Calu3 (cell line): ENCODE measurements around the gene PHF12. TPM values are rescaled to one million over a fixed set of nuclear protein-coding genes. Genes with fewer than 3 reads are reported as not detected.

ENCODE experiments used
- BruUV-seq: library from RNA; stranded (reverse); fragments of 400-500 nt; replicated peaks from 2 replicates; lab custom pipeline; 2021; lab: Mats Ljungman, UMichigan
- CTCF ChIA-PET: fragments of 300-600 bp; sonication (Branson Sonifier 250); formaldehyde crosslinking; loops from one replicate; lab custom pipeline; 2022; ENCODE audit warnings: antibody characterized with exemption; lab: Charles Lee
- DNase-seq: peaks from one replicate; pipeline ENCODE4 v3.0.0; 2022
- H3K27ac Mint-ChIP-seq: one replicate; pipeline ENCODE4 v1.8.0; 2022; ENCODE audit warnings: mixed read lengths; ENCODE audit not compliant: unreplicated experiment
- H3K27me3 Mint-ChIP-seq: one replicate; pipeline ENCODE4 v1.8.0; 2022; ENCODE audit warnings: mixed read lengths; ENCODE audit not compliant: unreplicated experiment
- H3K36me3 Mint-ChIP-seq: one replicate; pipeline ENCODE4 v1.8.0; 2022; ENCODE audit warnings: mild to moderate bottlenecking, moderate library complexity, mixed read lengths; ENCODE audit not compliant: insufficient read depth, unreplicated experiment
- H3K4me1 Mint-ChIP-seq: one replicate; pipeline ENCODE4 v1.8.0; 2022; ENCODE audit warnings: mild to moderate bottlenecking, low read depth, mixed read lengths; ENCODE audit not compliant: unreplicated experiment
- H3K4me3 Mint-ChIP-seq: one replicate; pipeline ENCODE4 v1.8.0; 2022; ENCODE audit warnings: mild to moderate bottlenecking, low read depth, moderate library complexity, mixed read lengths; ENCODE audit not compliant: unreplicated experiment
- H3K9me3 Mint-ChIP-seq: one replicate; pipeline ENCODE4 v1.8.0; 2022; ENCODE audit warnings: low read depth, mixed read lengths; ENCODE audit not compliant: unreplicated experiment
- intact Hi-C: fragments of 100-400 bp; cut with micrococcal nuclease; formaldehyde crosslinking; loops from one replicate; pipeline ENCODE4 v1.10.0; 2022; ENCODE audit not compliant: unreplicated experiment
- total RNA-seq: library from RNA; stranded (reverse); gene quantifications from 2 replicates; pipeline ENCODE4 v1.2.3, GENCODE V29; 2022
- TF ChIP-seq, protein P1 (sequence below): fragments of 200-600 bp; IDR thresholded peaks from one replicate; pipeline ENCODE4 v1.8.0; 2022; ENCODE audit warnings: antibody characterized with exemption; ENCODE audit not compliant: unreplicated experiment

Gene PHF12
- total RNA-seq, 1 experiment from 2014 or later, result 54.0 TPM

GRCh38 chr17:28956112-28956511 is 4.8 kb upstream of the PHF12 start:
- Mint-ChIP-seq H3K27ac (no peak overlapping the region), H3K27me3 (no peaks in the 10 kb centered on the region), H3K36me3 (no peaks in the 10 kb centered on the region), H3K4me1 (no peaks in the 10 kb centered on the region), H3K4me3 (no peak overlapping the region), H3K9me3 (no peaks in the 10 kb centered on the region)
- TF ChIP-seq, protein P1, sequence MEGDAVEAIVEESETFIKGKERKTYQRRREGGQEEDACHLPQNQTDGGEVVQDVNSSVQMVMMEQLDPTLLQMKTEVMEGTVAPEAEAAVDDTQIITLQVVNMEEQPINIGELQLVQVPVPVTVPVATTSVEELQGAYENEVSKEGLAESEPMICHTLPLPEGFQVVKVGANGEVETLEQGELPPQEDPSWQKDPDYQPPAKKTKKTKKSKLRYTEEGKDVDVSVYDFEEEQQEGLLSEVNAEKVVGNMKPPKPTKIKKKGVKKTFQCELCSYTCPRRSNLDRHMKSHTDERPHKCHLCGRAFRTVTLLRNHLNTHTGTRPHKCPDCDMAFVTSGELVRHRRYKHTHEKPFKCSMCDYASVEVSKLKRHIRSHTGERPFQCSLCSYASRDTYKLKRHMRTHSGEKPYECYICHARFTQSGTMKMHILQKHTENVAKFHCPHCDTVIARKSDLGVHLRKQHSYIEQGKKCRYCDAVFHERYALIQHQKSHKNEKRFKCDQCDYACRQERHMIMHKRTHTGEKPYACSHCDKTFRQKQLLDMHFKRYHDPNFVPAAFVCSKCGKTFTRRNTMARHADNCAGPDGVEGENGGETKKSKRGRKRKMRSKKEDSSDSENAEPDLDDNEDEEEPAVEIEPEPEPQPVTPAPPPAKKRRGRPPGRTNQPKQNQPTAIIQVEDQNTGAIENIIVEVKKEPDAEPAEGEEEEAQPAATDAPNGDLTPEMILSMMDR, result no peak
- DNase-seq, result no peak
- intact Hi-C loops, result no loop called here
- CTCF ChIA-PET, result no interaction called here
- BruUV-seq, result no TSS peak

DNA sequence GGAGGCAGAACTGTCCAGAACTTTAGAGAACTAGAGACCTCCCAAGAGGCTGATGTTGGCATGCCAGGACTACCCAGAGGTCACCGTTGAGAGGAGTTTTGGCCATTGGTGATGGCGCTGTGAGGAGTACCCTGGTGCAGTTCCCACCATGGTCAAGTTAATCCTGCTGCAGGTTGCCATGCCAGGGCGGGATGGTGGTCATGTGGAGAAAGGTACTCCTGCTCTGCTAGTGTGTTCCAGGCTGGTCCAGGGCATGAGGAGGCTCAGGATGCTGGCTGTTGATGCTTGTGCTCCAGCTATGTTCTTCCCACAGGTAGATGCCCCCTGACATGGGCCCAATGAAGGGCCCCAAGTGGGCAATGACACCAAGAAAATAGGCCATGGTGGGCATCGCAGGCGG is 4.1 kb upstream of the PHF12 start:
- no TSS peak for BruUV-seq
- Mint-ChIP-seq H3K9me3 (no peaks in the 10 kb centered on the region), H3K4me1 (no peaks in the 10 kb centered on the region), H3K36me3 (peaks cover 5% of the 10 kb centered on the region), H3K4me3 (no peak overlapping the region), H3K27me3 (no peaks in the 10 kb centered on the region), H3K27ac (no peak overlapping the region)
- TF ChIP-seq, protein P1, result no peak
- no peak for DNase-seq
- intact Hi-C loops, result no loop called here
- CTCF ChIA-PET, result no interaction called here

- Mint-ChIP-seq H3K4me3 (no peak overlapping the region), H3K27ac (no peak overlapping the region), H3K27me3 (no peaks in the 10 kb centered on the region), H3K9me3 (no peaks in the 10 kb centered on the region), H3K4me1 (no peaks in the 10 kb centered on the region), H3K36me3 (peaks cover 11% of the 10 kb centered on the region)
- DNase-seq, result no peak
- intact Hi-C loops, result no loop called here
- CTCF ChIA-PET, result no interaction called here
- no TSS peak for BruUV-seq
- TF ChIP-seq, protein P1, result no peak
Measured at GRCh38 chr17:28954886-28955285, 3.6 kb upstream of the PHF12 start.

DNA sequence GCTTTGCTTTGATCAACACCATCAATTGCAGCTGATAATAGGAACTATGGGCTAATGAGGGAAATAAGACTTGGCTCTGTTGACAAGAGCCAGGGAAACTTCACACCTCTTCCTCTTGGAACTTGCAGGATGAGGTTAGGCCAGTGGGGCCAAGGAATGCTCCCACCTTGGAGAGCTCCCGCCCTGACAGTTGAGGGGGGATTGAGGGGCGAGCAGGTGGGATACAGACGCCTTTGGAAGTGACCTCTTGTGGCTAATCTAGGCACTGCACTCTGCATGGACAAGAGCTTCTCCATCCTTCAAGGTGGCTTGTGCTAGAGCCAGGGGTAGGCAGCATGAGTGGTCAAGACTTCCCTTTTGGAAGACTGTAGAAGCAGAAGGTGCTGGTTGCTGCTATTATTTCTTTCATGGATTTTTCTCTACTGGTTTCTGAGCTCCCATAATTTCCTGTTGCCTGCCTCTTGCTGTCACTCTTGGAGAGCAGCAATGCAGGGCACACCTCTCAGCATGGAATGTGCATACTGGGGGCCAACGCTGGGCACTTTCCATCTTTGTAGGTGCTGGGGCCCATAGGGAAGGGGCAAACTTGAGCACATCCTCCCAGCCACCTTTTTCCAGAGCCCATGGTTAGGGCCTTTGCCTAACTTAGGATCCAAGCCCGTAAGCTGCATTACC is 2.3 kb upstream of the PHF12 start:
- Mint-ChIP-seq H3K27ac (no peak overlapping the region), H3K4me3 (no peak overlapping the region), H3K27me3 (no peaks in the 10 kb centered on the region), H3K9me3 (no peaks in the 10 kb centered on the region), H3K4me1 (no peaks in the 10 kb centered on the region), H3K36me3 (peaks cover 24% of the 10 kb centered on the region)
- BruUV-seq, result no TSS peak
- CTCF ChIA-PET, result interaction anchor here (0.6 to 1.6 kb wide), 10 partner anchors 12 to 309 kb away, joined by 3 to 16 read pairs (median 3); partner anchors contain the start of gene TLCD1
- peak; percentile 56 for DNase-seq
- intact Hi-C loops, result no loop called here
- TF ChIP-seq, protein P1, result peak; percentile 90
